Measurements from ENCODE around the gene CNTLN.
A peak's percentile ranks its signal among the peaks of the same experiment; 100 is the strongest.
"Not testable (repeated sequence)": the region's sequence is repeated elsewhere in the genome, so short reads cannot be mapped to it uniquely, and the experiment has no call there.

The CNTLN gene

DNA sequence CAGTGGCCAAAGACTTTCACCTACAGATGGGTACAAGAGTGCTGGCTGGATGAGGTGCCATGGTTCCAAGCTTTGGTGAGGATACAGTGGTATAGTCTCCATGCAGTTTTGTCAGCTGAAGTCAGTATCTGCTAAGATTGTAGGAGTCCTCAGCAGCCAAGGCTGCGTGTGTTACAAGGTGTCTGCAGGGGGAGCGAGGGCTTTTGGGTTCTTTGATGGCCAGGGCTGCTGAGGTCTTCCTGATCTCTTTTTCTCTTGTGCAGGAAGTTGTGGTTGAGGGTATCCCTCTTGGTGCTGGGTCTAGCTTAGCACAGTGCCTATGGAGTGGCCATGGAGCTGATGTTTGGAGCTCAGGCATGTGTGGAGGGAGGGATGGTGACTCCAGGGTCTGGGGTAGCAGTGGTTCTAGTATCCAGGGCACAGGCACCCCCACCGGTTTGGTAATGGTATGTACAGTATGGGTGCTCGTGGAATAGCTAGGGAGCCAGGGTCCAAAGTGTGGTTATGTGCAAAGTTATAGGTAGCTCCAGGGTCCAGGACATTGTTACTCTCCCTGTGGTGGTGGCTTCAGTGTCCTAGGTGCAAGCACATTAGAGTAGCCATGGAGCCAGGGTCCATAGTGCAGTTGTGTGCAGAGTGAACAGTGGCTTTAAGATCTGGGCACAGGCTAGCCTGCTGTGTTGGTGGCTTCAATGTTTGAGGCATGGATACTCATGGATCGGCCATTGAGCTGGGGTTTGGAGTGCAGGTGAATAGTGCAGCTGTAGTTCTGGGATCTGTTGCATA is 36.7 kb downstream of the CNTLN start:
- no peak for DNase-seq (ENCODE audit: low read depth in 2 of 2)

DNA sequence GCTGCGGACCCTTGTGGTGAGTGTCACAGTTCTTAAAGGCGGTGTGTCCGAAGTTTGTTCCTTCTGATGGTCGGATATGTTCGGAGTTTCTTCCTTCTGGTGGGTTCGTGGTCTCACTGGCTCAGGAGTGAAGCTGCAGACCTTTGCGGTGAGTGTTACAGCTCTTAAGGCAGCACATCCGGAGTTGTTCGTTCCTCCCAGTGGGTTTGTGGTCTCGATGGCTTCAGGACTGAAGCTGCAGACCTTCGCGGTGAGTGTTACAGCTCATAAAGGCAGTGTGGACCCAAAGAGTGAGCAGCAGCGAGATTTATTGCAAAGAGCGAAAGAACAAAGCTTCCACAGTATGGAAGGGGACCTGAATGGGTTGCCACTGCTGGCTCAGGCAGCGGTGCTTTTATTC is 42.7 kb downstream of the CNTLN start:
- DNase-seq (ENCODE audit: low read depth in 2 of 2) = not testable (repeated sequence)

DNA sequence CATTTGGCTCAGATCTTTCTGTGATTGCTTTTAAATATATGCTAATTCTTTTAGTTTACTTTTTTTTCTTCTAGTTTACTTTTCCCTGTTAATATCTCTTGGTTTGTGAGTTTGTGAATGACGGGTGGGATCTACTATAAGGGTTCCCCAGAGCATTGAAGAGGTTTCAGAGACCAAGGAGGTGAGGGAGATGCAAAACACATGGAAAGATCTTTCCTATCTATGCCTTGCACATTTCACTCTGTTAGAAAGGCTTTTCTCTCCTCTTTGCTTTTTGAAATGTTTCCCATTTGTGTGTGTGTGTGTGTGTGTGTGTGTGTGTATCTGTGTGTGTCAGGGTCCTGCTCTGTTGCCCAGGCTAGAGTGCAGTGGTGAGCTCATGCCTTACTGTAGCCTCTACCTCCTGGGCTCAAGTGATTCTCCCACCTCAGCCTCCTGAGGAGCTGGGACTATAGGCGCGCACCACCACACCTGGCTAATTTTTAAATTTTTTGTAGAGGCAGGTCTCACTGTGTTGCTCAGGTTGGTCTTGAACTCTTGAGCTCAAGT is 50.7 kb downstream of the CNTLN start:
- DNase-seq (ENCODE audit: low read depth in 2 of 2) = no peak

DNA sequence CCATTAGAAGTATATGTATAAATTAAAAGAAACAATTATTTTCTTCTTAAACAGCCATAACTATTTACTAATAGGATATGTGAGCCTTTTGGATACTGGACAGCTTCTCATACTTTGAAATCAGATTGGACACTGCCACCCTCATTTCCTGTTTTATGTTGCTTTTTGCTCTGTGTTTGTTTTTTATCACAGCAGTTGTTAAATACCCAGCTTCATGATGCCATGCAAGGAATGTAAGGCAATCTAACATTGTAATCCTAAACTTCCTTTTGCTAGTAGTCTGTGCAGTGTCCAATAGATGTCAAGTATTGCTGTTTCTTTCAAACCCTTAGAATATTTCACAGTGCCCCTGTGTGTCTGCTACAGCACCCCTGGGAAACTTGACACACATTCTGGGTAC is 56.2 kb downstream of the CNTLN start:
- DNase-seq (ENCODE audit: low read depth in 2 of 2) = no peak

DNA sequence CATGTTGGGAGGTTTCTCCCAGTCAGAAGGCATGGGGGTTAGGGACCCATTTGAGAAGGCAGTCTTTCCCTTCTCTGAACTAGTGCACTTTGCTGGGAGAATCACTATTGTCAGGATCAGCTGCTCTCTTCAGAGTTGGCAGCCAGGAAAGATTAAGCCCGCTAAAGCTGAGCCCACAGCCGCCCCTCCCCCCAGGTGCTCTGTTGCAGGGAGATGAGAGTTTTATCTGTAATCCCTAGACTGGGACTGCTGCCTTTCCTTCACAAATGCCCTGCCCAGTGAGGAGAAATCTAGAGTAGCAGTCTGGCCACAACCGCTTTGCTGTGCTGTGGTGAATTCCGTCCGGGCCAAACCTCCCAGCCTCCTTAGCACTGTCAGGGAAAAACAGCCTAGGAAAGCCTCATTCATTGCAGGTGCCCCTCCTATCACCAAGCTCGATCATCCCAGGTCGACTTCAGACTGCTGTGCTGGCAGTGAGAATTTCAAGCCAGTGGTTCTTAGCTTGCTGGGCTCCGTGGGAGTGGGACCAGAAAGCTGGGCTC is 69.8 kb downstream of the CNTLN start:
- DNase-seq (ENCODE audit: low read depth in 2 of 2) = no peak

DNA sequence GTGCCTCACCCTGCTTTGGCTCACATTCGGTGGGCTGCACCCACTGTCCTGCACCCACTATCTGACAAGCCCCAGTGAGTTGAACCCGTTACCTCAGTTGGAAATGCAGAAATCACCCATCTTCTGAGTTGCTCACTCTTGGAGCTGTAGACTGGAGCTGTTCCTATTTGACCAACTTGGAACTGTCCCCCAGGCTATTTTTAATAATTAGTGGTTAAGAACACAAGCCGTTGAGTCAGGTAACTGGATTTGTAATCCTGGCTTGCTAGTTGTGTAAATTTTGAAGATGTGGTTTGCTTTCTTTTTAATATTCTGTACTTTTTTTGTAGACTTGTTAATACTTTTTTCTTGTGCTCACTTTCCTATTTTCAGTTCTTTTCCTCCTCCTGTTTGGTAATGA is 81.2 kb downstream of the CNTLN start:
- DNase-seq (ENCODE audit: low read depth in 2 of 2) = no peak

DNA sequence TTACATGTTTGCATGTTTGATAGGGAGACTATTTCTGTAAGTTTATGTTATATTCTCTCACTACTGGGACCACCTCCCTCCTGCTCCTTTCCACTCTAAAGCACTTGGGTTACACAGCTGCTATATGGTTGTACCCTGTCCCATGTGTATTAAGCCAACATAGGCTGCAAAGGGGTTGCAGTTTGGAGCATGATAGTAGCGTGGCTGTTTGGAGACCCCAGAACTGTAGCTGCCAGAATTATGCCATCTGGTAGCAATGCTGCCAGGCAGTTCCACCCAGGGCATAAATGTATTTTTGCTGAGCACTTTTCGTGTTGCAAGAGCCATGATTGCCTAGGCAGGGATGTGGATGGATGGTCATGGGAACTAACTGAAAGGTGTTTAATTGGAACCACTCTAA is 81.8 kb downstream of the CNTLN start:
- DNase-seq (ENCODE audit: low read depth in 2 of 2) = no peak

GRCh38 chr9:17217272-17217671 is 82.4 kb downstream of the CNTLN start:
- DNase-seq (ENCODE audit: low read depth in 2 of 2) = no peak

- no peak for DNase-seq (ENCODE audit: low read depth in 2 of 2)
Observed at GRCh38 chr9:17219261-17219660, 84.4 kb downstream of the CNTLN start.

- no peak for DNase-seq (ENCODE audit: low read depth in 2 of 2)
Observed at GRCh38 chr9:17222932-17223331, 88.1 kb downstream of the CNTLN start.

GRCh38 chr9:17225407-17225806 is 90.6 kb downstream of the CNTLN start:
- DNase-seq (ENCODE audit: low read depth in 2 of 2) = no peak

- no peak for DNase-seq (ENCODE audit: low read depth in 2 of 2)
Observed at GRCh38 chr9:17229945-17230560, 95.2 kb downstream of the CNTLN start.

DNA sequence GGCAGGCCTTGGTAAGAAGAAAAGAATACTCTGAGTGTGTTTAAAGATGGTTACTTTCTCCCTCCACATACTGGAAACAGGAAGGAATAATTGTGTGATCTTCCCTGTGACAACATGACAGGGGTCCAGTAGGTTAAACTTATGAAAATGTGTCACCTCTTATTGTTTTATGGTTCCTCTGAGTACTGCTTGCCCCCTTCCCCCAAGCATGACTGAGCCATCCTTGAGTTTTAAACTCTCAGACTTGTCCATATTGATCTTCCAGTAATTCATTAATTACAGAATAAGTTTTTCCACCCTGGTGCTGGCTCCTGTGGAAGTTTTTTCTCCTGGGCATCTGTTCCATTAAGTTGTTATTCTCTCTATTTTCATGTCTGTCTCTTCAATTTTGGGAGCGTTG is 95.8 kb downstream of the CNTLN start:
- DNase-seq (ENCODE audit: low read depth in 2 of 2) = no peak

DNA sequence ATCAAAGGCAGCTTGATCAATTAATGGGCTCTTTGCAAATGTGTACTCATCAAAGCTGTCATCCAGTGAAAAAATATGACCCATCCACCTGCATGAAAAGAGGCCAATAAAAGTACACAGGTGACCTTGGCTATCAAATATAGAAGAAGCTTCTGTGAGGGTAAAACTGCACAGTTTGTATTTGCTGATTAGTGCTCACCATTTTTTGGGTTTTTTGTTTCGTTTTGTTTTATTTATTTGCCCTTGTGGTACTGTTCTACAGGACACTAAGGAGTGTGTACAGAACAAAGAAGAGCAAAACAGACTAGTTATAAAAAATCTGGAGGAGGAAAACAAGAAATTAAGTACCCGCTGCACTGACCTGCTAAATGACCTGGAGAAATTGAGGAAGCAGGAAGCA is 101.3 kb downstream of the CNTLN start:
- DNase-seq (ENCODE audit: low read depth in 2 of 2) = no peak

DNA sequence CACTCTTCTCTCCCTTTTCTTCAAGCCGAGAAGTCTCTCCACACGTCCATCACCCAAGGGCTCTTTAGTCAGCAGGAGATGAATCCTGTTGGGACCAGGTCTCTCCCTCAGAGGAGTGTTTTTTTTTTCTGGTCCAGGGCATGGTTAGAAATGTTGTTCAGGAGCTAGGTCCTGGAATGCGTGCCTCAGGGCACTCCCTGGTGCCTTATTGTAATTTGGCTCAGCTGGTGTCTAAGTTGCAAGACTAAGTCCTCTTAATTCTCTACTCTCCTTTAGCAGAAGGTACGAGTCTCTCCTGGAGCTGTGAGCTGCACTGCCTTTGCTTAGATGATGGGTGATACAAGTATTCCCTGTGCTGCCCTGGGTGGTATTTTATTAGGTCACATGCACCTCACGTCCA is 111.9 kb downstream of the CNTLN start:
- no peak for DNase-seq (ENCODE audit: low read depth in 2 of 2)

DNA sequence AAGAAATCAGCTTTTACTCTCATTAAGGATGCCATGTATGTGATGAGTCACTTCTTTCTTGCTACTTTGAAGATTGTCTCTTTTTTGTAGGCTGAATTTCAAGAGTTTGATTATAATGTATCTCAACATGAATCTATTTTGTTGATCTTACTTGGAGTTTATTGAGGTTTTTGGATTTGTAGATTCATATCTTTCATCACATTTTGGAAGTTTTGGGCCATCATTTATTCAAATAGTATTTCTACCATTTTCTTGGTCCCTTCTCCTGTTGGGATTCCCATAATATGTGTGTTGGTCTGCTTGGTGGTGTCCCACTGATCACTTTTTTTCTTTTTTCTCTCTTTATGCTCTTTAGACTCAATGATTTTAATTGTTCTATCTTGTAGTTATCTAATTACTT is 116.3 kb downstream of the CNTLN start:
- DNase-seq (ENCODE audit: low read depth in 2 of 2) = no peak

GRCh38 chr9:17268531-17269188 is 133.8 kb downstream of the CNTLN start:
- DNase-seq (ENCODE audit: low read depth in 2 of 2) = not testable (repeated sequence)

DNA sequence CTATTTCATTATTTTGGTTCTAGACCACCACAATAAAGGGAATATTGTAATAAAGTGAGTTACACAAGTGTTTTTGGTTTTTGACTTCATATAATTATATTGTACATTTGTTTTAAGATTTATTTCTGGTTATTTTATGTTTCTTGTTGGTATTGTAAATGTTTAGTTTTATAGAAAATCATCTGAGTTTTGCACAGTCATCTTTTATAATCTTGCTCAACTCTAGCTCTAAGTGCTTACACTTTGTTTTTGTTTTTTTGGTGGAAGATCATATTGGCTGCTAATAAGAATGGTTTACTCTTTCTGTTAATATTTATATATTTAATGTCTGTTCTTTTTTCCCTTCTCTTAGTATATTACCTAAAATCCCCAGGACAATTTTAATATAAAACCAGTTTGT is 135.0 kb downstream of the CNTLN start:
- DNase-seq (ENCODE audit: low read depth in 2 of 2) = no peak

DNA sequence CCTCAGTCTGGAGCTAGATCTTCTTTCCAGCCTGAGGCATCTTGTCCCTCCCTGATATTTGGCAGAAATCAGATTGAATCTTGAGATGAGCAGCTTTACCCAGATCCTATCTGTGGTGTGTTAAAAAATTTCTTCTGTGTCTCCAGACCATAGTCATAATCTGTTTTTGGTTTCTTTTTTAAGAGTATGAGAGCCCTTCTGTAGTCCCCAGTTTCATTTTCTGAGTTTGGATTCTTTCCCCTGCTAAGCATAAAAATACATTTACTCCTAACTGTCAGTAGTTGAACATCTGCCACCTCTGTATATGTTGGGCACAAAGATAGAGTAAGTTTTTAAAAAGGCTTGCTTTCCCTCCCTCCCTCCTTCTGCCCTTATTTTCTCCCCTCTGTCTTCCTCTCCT is 137.7 kb downstream of the CNTLN start:
- no peak for DNase-seq (ENCODE audit: low read depth in 2 of 2)

GRCh38 chr9:17280350-17281012 is 145.6 kb downstream of the CNTLN start:
- DNase-seq (ENCODE audit: low read depth in 2 of 2) = no peak

- DNase-seq (ENCODE audit: low read depth in 2 of 2) = not testable (repeated sequence)
Observed at GRCh38 chr9:17290673-17291072, 155.8 kb downstream of the CNTLN start.

- peak; percentile 4 to 5 for DNase-seq (ENCODE audit: low read depth in 2 of 2)
Observed at GRCh38 chr9:17291766-17292165, 156.9 kb downstream of the CNTLN start.

Measured in fibroblast of skin of left quadriceps (primary cell).